ENCODE data around the gene EAF1.
"Not testable (repeated sequence)": the region's sequence is repeated elsewhere in the genome, so short reads cannot be mapped to it uniquely, and the experiment has no call there.

Gene EAF1

DNA sequence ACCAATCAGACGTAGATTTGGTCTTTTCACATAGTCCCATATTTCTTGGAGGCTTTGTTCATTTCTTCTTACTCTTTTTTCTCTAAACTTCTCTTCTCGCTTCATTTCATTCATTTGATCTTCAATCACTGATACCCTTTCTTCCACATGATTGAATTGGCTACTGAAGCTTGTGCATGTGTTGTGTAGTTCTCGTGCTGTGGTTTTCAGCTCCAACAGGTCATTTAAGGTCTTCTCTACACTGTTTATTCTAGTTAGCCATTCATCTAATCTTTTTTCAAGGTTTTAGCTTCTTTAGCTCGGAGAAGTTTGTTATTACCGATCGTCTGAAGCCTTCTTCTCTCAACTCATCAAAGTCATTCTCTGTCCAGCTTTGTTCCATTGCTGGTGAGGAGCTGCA lies 57.2 kb downstream of the EAF1 start:
- not testable (repeated sequence) for DNase-seq (ENCODE audit: low read depth)

DNA sequence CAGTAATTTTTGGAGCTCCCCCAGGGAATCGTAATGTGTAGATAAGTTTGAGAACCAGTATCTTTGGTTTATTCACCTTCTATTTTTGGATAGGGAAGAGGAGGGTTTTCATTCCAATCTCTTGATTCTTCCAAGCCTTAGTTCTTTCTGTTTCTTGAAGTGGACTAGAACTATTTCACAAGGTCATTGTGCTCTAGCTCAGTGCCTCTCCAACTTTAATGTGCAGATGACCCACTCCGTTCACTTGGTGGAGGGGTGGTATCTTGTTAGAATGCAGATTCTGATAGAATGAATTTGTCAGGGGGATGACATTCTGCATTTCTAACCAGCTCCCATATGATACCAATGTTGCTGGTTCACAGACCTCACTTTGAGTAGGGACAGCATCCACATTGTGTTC lies 58.6 kb downstream of the EAF1 start:
- DNase-seq (ENCODE audit: low read depth), result no peak

DNA sequence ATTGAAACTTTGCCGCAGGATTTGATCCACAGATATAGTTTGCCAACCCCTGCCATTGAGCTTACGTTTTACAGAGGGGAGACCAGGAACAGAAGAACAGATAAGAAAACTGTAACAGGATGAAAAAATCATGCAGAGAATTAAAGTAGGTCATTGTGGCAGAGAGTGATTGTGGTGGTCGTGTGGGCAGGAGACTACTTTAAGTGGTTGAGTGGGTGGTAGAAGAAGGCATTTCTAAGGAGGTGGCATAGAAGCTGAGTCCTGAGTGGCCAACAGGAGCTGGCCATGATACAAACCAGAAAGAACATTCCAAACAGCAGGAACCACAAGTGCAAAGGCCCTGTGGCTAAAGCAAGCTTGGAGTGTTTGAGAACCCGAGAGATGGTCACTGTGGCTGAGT lies 59.6 kb downstream of the EAF1 start:
- no peak for DNase-seq (ENCODE audit: low read depth)

DNA sequence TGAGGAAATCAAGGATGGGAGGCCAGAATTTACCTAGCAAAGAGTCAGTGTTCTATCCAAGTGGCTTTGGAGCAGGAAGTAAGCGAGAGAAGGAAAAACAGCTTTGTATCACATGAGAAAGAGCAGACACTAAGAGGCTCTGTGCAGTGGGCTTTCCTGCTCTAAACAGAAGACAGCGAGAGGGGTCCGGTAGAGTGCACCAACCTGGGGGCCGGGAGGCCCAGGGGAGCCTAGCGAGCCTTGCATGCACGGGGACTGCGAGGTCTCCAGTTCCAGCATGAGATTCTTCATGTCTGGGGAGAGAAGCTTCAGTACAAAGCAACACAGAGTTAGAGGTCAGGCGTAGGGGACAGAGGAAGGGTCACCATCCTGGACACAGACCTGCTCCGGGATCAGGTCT lies 60.6 kb downstream of the EAF1 start:
- no peak for DNase-seq (ENCODE audit: low read depth)

DNA sequence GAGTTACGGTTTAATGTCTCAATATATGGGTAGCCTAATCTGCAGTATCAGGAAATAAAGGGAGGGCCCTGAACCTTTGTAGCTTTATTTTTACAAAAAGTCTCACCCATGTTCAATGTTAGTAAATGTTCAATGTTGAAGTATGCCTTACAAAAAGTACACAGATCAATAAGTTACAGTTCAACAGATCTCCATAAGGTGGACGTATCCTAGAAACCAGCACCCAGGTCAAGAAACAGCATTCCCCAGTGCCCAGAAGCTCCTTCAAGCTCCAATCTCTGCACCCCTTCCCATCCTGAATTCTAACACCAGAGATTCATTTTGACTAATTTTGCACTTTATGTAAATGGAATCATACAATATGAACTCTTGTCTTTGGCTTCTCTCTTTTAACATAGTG lies 62.8 kb downstream of the EAF1 start:
- no peak for DNase-seq (ENCODE audit: low read depth)

DNA sequence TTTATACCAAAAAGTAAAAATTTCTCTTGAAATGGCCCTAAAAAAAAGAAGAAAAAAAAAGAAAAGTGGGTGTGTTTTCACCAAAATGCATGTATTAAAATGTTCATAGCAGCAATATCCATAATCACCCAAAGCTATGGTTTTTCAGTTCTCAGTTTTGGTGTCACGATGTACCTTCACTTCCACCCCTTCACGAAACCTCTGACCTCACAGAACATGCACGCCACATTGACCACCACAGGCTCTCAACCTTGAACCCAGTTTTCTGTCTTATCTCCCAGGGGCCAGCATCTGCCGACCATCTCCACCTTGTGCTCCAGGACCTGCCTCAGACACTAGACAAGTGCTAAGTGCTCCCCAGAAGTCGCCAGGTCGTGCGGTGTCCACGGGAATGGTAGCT lies 63.7 kb downstream of the EAF1 start:
- no peak for DNase-seq (ENCODE audit: low read depth)
